Fibroblast of pulmonary artery (primary cell): ENCODE results near the gene SEC14L5.
"Not testable (repeated sequence)": the region's sequence is repeated elsewhere in the genome, so short reads cannot be mapped to it uniquely, and the experiment has no call there.

Source experiments
- DNase-seq: peaks from one replicate; pipeline ENCODE4 v3.0.0-alpha.2; 2010; ENCODE audit warnings: low read depth
- H3K4me3 ChIP-seq: replicated peaks from 2 replicates; pipeline ENCODE4 v1.5.1; 2011; ENCODE audit warnings: low read depth, mild to moderate bottlenecking, control low read depth, low read length, moderate library complexity
- CTCF ChIP-seq: IDR thresholded peaks from 2 replicates; pipeline ENCODE4 v1.5.1; 2011; ENCODE audit warnings: mild to moderate bottlenecking, control low read depth, low read length, inconsistent platforms; ENCODE audit errors: missing control alignments

The SEC14L5 gene

GRCh38 chr16:4966736-4967453, 8.8 kb downstream of the SEC14L5 start:
- DNase-seq = no peak

GRCh38 chr16:4968278-4968677, 10.1 kb downstream of the SEC14L5 start:
- not testable (repeated sequence) for DNase-seq, H3K4me3 ChIP-seq

More at GRCh38 chr16:4966736-4967453, 8.8 kb downstream of the SEC14L5 start:
- no peak overlapping the region for H3K4me3 ChIP-seq
- TF ChIP-seq CTCF = no peak

- no peak for DNase-seq
- no peak for TF ChIP-seq CTCF
- no peak overlapping the region for H3K4me3 ChIP-seq
These were observed 10.9 kb downstream of the SEC14L5 start for GRCh38 chr16:4968879-4969483.

- H3K4me3 ChIP-seq = no peak overlapping the region
- TF ChIP-seq CTCF = no peak
- DNase-seq = no peak
These were observed 11.9 kb downstream of the SEC14L5 start for GRCh38 chr16:4970010-4970409.

- TF ChIP-seq CTCF = no peak
- peak; percentile 28 for DNase-seq
These were observed 14.9 kb downstream of the SEC14L5 start for GRCh38 chr16:4972938-4973587.

GRCh38 chr16:4976079-4976478, 17.9 kb downstream of the SEC14L5 start:
- DNase-seq = no peak
- no peak for TF ChIP-seq CTCF
- no peak overlapping the region for H3K4me3 ChIP-seq

More at GRCh38 chr16:4972938-4973587, 14.9 kb downstream of the SEC14L5 start:
- no peak overlapping the region for H3K4me3 ChIP-seq

- DNase-seq = no peak
- no peak for TF ChIP-seq CTCF
- no peak overlapping the region for H3K4me3 ChIP-seq
These were observed 18.5 kb downstream of the SEC14L5 start for GRCh38 chr16:4976611-4977145.
